B cell (primary cell): ENCODE results near the gene ENAM.
"Not testable (repeated sequence)": the region's sequence is repeated elsewhere in the genome, so short reads cannot be mapped to it uniquely, and the experiment has no call there.

ENCODE experiments used
- EZH2 ChIP-seq: IDR thresholded peaks from 2 replicates; pipeline ENCODE4 v1.6.1; 2012; ENCODE audit warnings: borderline replicate concordance, low read depth, mild to moderate bottlenecking, moderate library complexity, low read length; ENCODE audit not compliant: insufficient read depth, poor library complexity, severe bottlenecking
- TF ChIP-seq, protein P1 (sequence below): fragments of 200-600 bp; IDR thresholded peaks from one replicate; pipeline ENCODE4 v1.8.0; 2022; ENCODE audit warnings: antibody characterized with exemption, mild to moderate bottlenecking

DNA sequence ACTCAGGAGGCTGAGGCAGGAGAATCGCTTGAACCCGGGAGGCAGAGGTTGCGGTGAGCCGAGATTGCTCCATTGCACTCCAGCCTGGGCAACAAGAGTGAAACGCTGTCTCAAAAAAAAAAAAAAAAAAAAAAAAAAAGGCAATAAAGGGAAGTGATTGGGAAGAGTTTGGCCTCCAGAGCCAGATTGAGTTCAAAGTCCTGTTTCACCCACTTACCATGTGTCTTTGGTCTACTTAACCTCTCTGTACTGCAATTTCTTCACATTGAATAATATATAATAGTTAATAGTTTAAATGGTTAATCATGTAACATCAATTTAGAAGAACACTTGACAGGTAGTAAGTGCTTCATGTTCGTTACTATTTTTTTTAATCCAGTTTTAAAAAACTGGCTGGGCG, 66.1 kb downstream of the ENAM start:
- TF ChIP-seq, protein P1, sequence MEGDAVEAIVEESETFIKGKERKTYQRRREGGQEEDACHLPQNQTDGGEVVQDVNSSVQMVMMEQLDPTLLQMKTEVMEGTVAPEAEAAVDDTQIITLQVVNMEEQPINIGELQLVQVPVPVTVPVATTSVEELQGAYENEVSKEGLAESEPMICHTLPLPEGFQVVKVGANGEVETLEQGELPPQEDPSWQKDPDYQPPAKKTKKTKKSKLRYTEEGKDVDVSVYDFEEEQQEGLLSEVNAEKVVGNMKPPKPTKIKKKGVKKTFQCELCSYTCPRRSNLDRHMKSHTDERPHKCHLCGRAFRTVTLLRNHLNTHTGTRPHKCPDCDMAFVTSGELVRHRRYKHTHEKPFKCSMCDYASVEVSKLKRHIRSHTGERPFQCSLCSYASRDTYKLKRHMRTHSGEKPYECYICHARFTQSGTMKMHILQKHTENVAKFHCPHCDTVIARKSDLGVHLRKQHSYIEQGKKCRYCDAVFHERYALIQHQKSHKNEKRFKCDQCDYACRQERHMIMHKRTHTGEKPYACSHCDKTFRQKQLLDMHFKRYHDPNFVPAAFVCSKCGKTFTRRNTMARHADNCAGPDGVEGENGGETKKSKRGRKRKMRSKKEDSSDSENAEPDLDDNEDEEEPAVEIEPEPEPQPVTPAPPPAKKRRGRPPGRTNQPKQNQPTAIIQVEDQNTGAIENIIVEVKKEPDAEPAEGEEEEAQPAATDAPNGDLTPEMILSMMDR = not testable (repeated sequence)
- TF ChIP-seq EZH2 = not testable (repeated sequence)
